Neural progenitor cell (in vitro differentiated cells): Measurements from ENCODE around the gene PDGFD. TPM values are rescaled to one million over a fixed set of nuclear protein-coding genes. Genes with fewer than 3 reads are reported as not detected.

Experiments
- DNase-seq: peaks from one replicate; pipeline ENCODE4 v3.0.0-alpha.2; 2016; ENCODE audit warnings: low spot score
- H2AFZ ChIP-seq: fragments of 200-600 bp; sonication (generic); replicated peaks from 2 replicates; pipeline ENCODE4 v1.6.1; 2016; ENCODE audit warnings: antibody characterized with exemption
- H3F3A ChIP-seq: fragments of 200-600 bp; sonication (generic); 2 replicates; pipeline ENCODE4 v1.6.1; 2016; ENCODE audit warnings: antibody characterized with exemption, low read depth
- H3K27ac ChIP-seq: fragments of 200-600 bp; sonication (generic); 2 replicates; pipeline ENCODE4 v1.5.1; 2016; ENCODE audit warnings: mild to moderate bottlenecking
- H3K27me3 ChIP-seq: fragments of 200-600 bp; sonication (generic); 2 replicates; pipeline ENCODE4 v1.6.1; 2016; ENCODE audit warnings: mild to moderate bottlenecking, moderate library complexity
- H3K36me3 ChIP-seq: fragments of 200-600 bp; sonication (generic); 2 replicates; pipeline ENCODE4 v1.5.1; 2016
- H3K4me1 ChIP-seq: fragments of 200-600 bp; sonication (generic); 2 replicates; pipeline ENCODE4 v1.6.1; 2016; ENCODE audit warnings: mixed run types
- H3K4me2 ChIP-seq: fragments of 200-600 bp; sonication (generic); 2 replicates; pipeline ENCODE4 v1.6.1; 2016
- H3K4me3 ChIP-seq: fragments of 200-600 bp; sonication (generic); 2 replicates; pipeline ENCODE4 v1.5.1; 2016
- H3K79me2 ChIP-seq: fragments of 200-600 bp; sonication (generic); 2 replicates; pipeline ENCODE4 v1.6.1; 2016; ENCODE audit warnings: low read depth
- H3K9ac ChIP-seq: fragments of 200-600 bp; sonication (generic); 2 replicates; pipeline ENCODE4 v1.6.1; 2016
- H3K9me3 ChIP-seq: fragments of 200-600 bp; sonication (generic); 2 replicates; pipeline ENCODE4 v1.5.1; 2016; ENCODE audit warnings: low read depth
- H4K20me1 ChIP-seq: fragments of 200-600 bp; sonication (generic); 2 replicates; pipeline ENCODE4 v1.6.1; 2016; ENCODE audit warnings: low read depth
- H3K27ac Mint-ChIP-seq: 3 replicates; pipeline ENCODE4 v1.8.0; 2021; ENCODE audit warnings: mixed read lengths
- H3K27me3 Mint-ChIP-seq: 2 replicates; pipeline ENCODE4 v1.8.0; 2022; ENCODE audit warnings: low read depth, mild to moderate bottlenecking, inconsistent platforms, moderate library complexity, mixed read lengths; ENCODE audit not compliant: insufficient read depth
- H3K36me3 Mint-ChIP-seq: 3 replicates; pipeline ENCODE4 v1.8.0; 2021; ENCODE audit warnings: mixed read lengths
- H3K4me1 Mint-ChIP-seq: 3 replicates; pipeline ENCODE4 v1.8.0; 2021; ENCODE audit warnings: mixed read lengths
- H3K4me3 Mint-ChIP-seq: 3 replicates; pipeline ENCODE4 v1.8.0; 2021; ENCODE audit warnings: mild to moderate bottlenecking, moderate library complexity, mixed read lengths
- H3K9me3 Mint-ChIP-seq: 3 replicates; pipeline ENCODE4 v1.8.0; 2020; ENCODE audit warnings: mixed read lengths
- EZH2 ChIP-seq: fragments of 200-600 bp; sonication (generic); IDR thresholded peaks from 2 replicates; pipeline ENCODE4 v1.6.1; 2017; ENCODE audit warnings: antibody characterized with exemption, mild to moderate bottlenecking, moderate library complexity
- EZH2phosphoT487 ChIP-seq: fragments of 200-600 bp; sonication (generic); IDR thresholded peaks from 2 replicates; pipeline ENCODE4 v1.6.1; 2017; ENCODE audit warnings: antibody characterized with exemption
- total RNA-seq: library from RNA; depleted of rRNA; stranded (reverse); fragments of >200 nt; gene quantifications from 2 replicates; pipeline ENCODE4 v1.2.3, GENCODE V29; 2015; ENCODE audit warnings: low replicate concordance
- TF ChIP-seq, protein P1 (sequence below): fragments of 200-600 bp; sonication (generic); IDR thresholded peaks from 2 replicates; pipeline ENCODE4 v1.5.1; 2017; ENCODE audit warnings: antibody characterized with exemption, mild to moderate bottlenecking

Gene PDGFD
- total RNA-seq, 1 donor from 2014 or later: 3.7 TPM

DNA sequence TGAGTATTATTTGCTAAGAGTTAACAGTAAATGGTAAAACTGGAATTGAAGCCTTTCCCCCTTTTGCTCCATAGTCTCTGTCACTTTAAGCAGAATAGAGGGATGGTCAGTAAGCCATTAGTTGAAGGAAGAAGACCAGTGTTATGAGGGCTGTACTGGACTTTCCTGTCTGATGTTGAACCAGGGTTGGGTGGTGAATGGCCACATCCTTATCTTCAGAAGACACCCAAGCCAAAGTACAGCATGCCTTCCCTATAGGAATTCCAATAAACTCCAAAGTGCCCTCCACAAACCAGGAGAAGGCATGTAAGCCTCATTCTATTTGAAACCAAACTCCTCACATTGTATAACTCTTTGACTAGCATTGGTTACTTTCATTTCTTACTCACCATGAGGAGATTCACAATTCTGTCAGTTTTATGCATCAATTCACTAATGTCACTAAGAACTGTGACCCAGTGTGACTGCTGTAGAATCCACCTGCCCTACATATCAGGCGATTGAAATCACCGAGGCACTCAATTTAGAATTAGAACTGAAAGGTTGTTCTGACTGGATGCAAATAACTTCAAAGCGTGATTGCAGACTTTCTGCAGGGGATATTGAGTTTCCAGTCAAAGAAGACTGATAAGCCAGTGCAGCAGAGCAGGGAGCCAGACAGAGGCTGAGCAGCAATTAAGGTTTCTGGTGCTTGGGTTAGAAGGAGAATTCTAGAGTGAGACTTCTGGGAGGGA lies 234.6 kb downstream of the PDGFD start:
- Histone ChIP-seq H3K79me2 (no peaks in the 10 kb centered on the region), H3K9ac (no peak overlapping the region), H4K20me1 (no peaks in the 10 kb centered on the region), H3K27me3 (no peaks in the 10 kb centered on the region), H3K4me1 (peaks cover 29% of the 10 kb centered on the region), H3K4me3 (no peak overlapping the region), H3K4me2 (no peak overlapping the region), H3K27ac (no peak overlapping the region), H3F3A (no peaks in the 10 kb centered on the region), H3K9me3 (no peaks in the 10 kb centered on the region), H2AFZ (no peak overlapping the region), H3K36me3 (no peaks in the 10 kb centered on the region)
- peaks cover 23% of the 10 kb centered on the region for H3K4me1 Mint-ChIP-seq
- peaks cover 3% of the 10 kb centered on the region for H3K27me3 Mint-ChIP-seq
- no peaks in the 10 kb centered on the region for H3K9me3 Mint-ChIP-seq
- DNase-seq: no peak
- no peaks in the 10 kb centered on the region for H3K36me3 Mint-ChIP-seq
- H3K27ac Mint-ChIP-seq: no peak overlapping the region
- H3K4me3 Mint-ChIP-seq: no peak overlapping the region
- TF ChIP-seq, protein P1, sequence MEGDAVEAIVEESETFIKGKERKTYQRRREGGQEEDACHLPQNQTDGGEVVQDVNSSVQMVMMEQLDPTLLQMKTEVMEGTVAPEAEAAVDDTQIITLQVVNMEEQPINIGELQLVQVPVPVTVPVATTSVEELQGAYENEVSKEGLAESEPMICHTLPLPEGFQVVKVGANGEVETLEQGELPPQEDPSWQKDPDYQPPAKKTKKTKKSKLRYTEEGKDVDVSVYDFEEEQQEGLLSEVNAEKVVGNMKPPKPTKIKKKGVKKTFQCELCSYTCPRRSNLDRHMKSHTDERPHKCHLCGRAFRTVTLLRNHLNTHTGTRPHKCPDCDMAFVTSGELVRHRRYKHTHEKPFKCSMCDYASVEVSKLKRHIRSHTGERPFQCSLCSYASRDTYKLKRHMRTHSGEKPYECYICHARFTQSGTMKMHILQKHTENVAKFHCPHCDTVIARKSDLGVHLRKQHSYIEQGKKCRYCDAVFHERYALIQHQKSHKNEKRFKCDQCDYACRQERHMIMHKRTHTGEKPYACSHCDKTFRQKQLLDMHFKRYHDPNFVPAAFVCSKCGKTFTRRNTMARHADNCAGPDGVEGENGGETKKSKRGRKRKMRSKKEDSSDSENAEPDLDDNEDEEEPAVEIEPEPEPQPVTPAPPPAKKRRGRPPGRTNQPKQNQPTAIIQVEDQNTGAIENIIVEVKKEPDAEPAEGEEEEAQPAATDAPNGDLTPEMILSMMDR: no peak
- TF ChIP-seq EZH2phosphoT487: no peak
- no peak for TF ChIP-seq EZH2

DNA sequence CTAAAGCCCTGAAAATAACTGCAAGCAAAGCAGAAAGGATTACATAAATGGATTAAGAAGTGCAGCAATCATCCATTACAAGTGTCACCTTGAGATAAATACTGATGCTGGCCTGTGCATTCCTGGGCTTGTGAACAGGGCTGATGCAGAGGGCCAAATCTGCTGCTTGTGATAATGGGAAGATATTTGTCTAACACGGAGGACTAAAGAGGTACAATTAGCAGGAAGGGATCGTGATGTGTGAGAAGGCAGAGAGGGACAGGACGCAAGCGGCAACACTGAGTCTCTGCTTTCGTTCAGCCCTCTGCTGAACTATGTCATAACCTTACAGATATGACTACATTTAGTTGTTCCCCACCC lies 235.2 kb downstream of the PDGFD start:
- no peak overlapping the region for H3K4me3 Mint-ChIP-seq
- H3F3A ChIP-seq: no peaks in the 10 kb centered on the region
- no peak overlapping the region for H3K27ac Mint-ChIP-seq
- H3K27me3 Mint-ChIP-seq: peaks cover 3% of the 10 kb centered on the region
- no peaks in the 10 kb centered on the region for H3K36me3 ChIP-seq
- no peak overlapping the region for H3K4me2 ChIP-seq
- H3K9me3 Mint-ChIP-seq: no peaks in the 10 kb centered on the region
- no peaks in the 10 kb centered on the region for H3K36me3 Mint-ChIP-seq
- peaks cover 25% of the 10 kb centered on the region for H3K4me1 Mint-ChIP-seq
- no peak overlapping the region for H3K27ac ChIP-seq
- no peak for TF ChIP-seq EZH2
- TF ChIP-seq, protein P1: no peak
- no peak for TF ChIP-seq EZH2phosphoT487
- H3K79me2 ChIP-seq: no peaks in the 10 kb centered on the region
- no peak for DNase-seq
- H4K20me1 ChIP-seq: no peaks in the 10 kb centered on the region
- H3K4me1 ChIP-seq: peaks cover 29% of the 10 kb centered on the region
- H3K9me3 ChIP-seq: no peaks in the 10 kb centered on the region
- H3K4me3 ChIP-seq: no peak overlapping the region
- H2AFZ ChIP-seq: no peak overlapping the region
- no peaks in the 10 kb centered on the region for H3K27me3 ChIP-seq
- no peak overlapping the region for H3K9ac ChIP-seq

GRCh38 chr11:103928040-103928801 lies 235.7 kb downstream of the PDGFD start:
- Histone ChIP-seq H3F3A (no peaks in the 10 kb centered on the region), H3K27ac (no peak overlapping the region), H3K79me2 (no peaks in the 10 kb centered on the region), H3K9ac (no peak overlapping the region), H2AFZ (no peak overlapping the region), H3K4me2 (no peak overlapping the region), H3K4me1 (peaks cover 29% of the 10 kb centered on the region), H3K4me3 (no peak overlapping the region), H3K9me3 (no peaks in the 10 kb centered on the region), H3K27me3 (no peaks in the 10 kb centered on the region), H3K36me3 (no peaks in the 10 kb centered on the region), H4K20me1 (no peaks in the 10 kb centered on the region)
- TF ChIP-seq EZH2phosphoT487 (no peak), EZH2 (no peak)
- TF ChIP-seq, protein P1: no peak
- Mint-ChIP-seq H3K4me3 (no peak overlapping the region), H3K4me1 (peaks cover 30% of the 10 kb centered on the region), H3K9me3 (no peaks in the 10 kb centered on the region), H3K27me3 (peaks cover 3% of the 10 kb centered on the region), H3K27ac (no peak overlapping the region), H3K36me3 (no peaks in the 10 kb centered on the region)
- DNase-seq: peak; percentile 9
